Common myeloid progenitor, CD34-positive (primary cell): ENCODE results near the gene TTF1.

Experiments
- CTCF ChIA-PET: fragments of 350-600 bp; sonication (Branson Sonifier 250); formaldehyde crosslinking; loops from one replicate; lab custom pipeline; 2021; ENCODE audit warnings: antibody characterized with exemption; lab: Charles Lee
- POLR2A ChIA-PET: fragments of 350-600 bp; sonication (Branson Sonifier 250); formaldehyde crosslinking; loops from one replicate; lab custom pipeline; 2021; ENCODE audit warnings: antibody characterized with exemption; lab: Charles Lee
- DNase-seq, 3 donors: peaks; one replicate each; pipeline versions ENCODE4 v3.0.0 to v3.0.0-alpha.2; 2013
- H3K27ac ChIP-seq, 2 experiments: 1 replicate in 1 of 2; 2 replicates in 1 of 2; pipeline ENCODE4 v1.7.0; 2013; ENCODE audit warnings: inconsistent platforms in 2 of 2, low read length in 2 of 2, mild to moderate bottlenecking in 2 of 2, low read depth in 1 of 2, moderate library complexity in 1 of 2; ENCODE audit not compliant: severe bottlenecking in 2 of 2, insufficient read depth in 1 of 2, poor library complexity in 1 of 2
- H3K27me3 ChIP-seq, 5 experiments: replicated peaks in 2 of 5; 1 replicate in 3 of 5; 2 replicates in 2 of 5; pipeline versions ENCODE4 v1.6.1 to v1.7.0; 2013; ENCODE audit warnings: low read length in 4 of 5, mild to moderate bottlenecking in 2 of 5, moderate library complexity in 2 of 5, inconsistent platforms in 1 of 5; ENCODE audit not compliant: insufficient read depth in 5 of 5, control insufficient read depth in 4 of 5
- H3K36me3 ChIP-seq, 4 experiments: 1 replicate in 2 of 4; 2 replicates in 2 of 4; pipeline versions ENCODE4 v1.6.1 to v1.7.0; 2013; ENCODE audit warnings: low read length in 3 of 4, control low read depth in 1 of 4, mild to moderate bottlenecking in 1 of 4; ENCODE audit not compliant: control insufficient read depth in 4 of 4, insufficient read depth in 4 of 4
- H3K4me1 ChIP-seq, 4 experiments: 1 replicate in 3 of 4; 2 replicates in 1 of 4; pipeline versions ENCODE4 v1.6.1 to v1.7.1; 2013; ENCODE audit warnings: low read length in 3 of 4, mild to moderate bottlenecking in 3 of 4, control low read depth in 1 of 4, inconsistent platforms in 1 of 4, moderate library complexity in 1 of 4; ENCODE audit not compliant: control insufficient read depth in 4 of 4, insufficient read depth in 4 of 4; ENCODE audit errors: control extremely low read depth in 1 of 4
- H3K4me3 ChIP-seq, 7 experiments: 1 replicate in 4 of 7; 2 replicates in 3 of 7; pipeline versions ENCODE4 v1.5.1 to v1.7.0; 2013; ENCODE audit warnings: mild to moderate bottlenecking in 7 of 7, low read length in 6 of 7, moderate library complexity in 6 of 7, inconsistent platforms in 2 of 7, low read depth in 2 of 7, control low read depth in 1 of 7; ENCODE audit not compliant: insufficient read depth in 4 of 7, control insufficient read depth in 1 of 7; ENCODE audit errors: extremely low read depth in 1 of 7
- H3K9me3 ChIP-seq, 5 experiments: 1 replicate in 4 of 5; 2 replicates in 1 of 5; pipeline versions ENCODE4 v1.6.1 to v1.7.1; 2013; ENCODE audit warnings: low read length in 4 of 5, mild to moderate bottlenecking in 2 of 5, inconsistent platforms in 1 of 5, low read depth in 1 of 5, moderate library complexity in 1 of 5; ENCODE audit not compliant: control insufficient read depth in 4 of 5, insufficient read depth in 2 of 5; ENCODE audit errors: control extremely low read depth in 1 of 5
- WGBS: methylation state at CpG from one replicate; pipeline ENCODE4 v1.1.5; 2013; ENCODE audit not compliant: insufficient coverage; 5-methylcytosine and 5-hydroxymethylcytosine counted together

Gene TTF1

DNA sequence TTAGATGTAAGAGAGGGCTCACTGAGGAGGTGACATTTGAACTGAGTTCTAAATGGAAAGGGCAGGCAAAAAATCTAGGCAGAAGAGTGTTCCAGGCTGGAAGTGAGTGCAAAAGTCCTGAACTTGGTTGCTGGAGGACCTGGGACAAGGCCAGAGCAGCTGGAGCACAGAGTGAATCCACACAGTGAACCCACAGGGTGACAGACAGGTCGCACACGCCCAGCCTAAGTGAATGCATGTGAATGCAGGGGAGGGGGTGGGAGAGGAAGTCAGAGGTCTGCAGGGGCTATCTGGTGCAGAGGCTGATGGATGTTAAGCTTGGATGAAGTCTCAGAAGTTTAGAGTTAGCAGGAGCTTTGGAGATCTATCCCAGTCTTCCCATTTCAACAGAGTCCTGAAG, 556 bp upstream of the TTF1 start:
- Histone ChIP-seq H3K27ac (no peak overlapping the region), H3K36me3 (peaks cover under 1 to 16% (median 6%) of the 10 kb centered on the region in 4 experiments), H3K4me3 (peak overlapping the region in 6 of 7 experiments; percentile 79 to 92 (median 88)), H3K9me3 (no peaks in the 10 kb centered on the region), H3K27me3 (peaks cover 6 to 31% (median 13%) of the 10 kb centered on the region in 5 experiments), H3K4me1 (peaks cover 17 to 55% (median 50%) of the 10 kb centered on the region in 4 experiments)
- WGBS: 93% methylated on average over 2 of the region's 2 CpGs
- CTCF ChIA-PET: interaction anchor here (1.1 kb wide), 1 partner anchor 35 kb away, joined by 4 read pairs; no protein-coding TSS in a partner anchor
- POLR2A ChIA-PET: no interaction called here
- no peak for DNase-seq

DNA sequence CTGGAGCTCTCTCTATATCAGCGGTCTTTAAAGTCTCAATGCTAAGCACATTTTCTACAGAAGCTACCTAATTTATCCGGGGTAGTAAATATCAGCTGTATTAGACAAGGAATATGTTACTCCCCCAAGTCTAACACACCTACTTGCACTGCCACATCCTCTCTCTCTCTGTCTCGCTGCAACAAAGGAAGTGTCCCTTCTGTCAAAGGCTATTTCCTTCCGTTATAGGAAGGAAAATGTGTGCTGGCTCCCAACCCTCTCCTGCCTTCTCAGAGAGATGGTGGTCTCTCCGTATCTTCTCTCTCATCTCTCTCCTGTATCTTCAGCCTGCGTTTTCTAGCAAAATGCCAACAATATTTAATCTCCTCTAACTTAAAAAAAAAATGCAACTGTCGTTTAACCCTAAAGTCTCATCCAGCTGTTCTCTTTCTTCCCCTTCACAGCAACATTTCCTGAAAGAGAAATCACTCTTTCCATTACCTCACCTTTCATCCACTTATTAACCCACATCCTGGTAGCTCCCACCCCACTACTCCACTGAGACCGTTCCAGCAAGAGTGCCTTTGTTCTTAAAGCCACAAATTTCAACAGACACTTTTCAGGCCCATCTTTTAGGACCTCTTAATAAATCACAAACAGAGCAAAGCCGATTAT, 2.3 kb downstream of the TTF1 start:
- H3K27me3 ChIP-seq: peaks cover 0 to 4% (median 3%) of the 10 kb centered on the region in 5 experiments
- H3K36me3 ChIP-seq: peaks cover 11 to 39% (median 21%) of the 10 kb centered on the region in 4 experiments
- no peak overlapping the region for H3K27ac ChIP-seq
- H3K4me1 ChIP-seq: peaks cover 17 to 31% (median 29%) of the 10 kb centered on the region in 4 experiments
- ChIA-PET POLR2A (interaction anchor here (0.6 kb wide), 2 partner anchors 35 to 540 kb away, joined by 3 read pairs; partner anchors contain the start of gene TSC1), CTCF (interaction anchor here (0.6 kb wide), 1 partner anchor 161 kb away, joined by 3 read pairs; no protein-coding TSS in a partner anchor)
- H3K4me3 ChIP-seq: peak overlapping the region in 4 of 7 experiments; percentile 1 to 61 (median 38)
- no peaks in the 10 kb centered on the region for H3K9me3 ChIP-seq
- peak in 2 of 3 donors; percentile 65 to 74 for DNase-seq
- WGBS: 17% methylated on average over 6 of the region's 9 CpGs

DNA sequence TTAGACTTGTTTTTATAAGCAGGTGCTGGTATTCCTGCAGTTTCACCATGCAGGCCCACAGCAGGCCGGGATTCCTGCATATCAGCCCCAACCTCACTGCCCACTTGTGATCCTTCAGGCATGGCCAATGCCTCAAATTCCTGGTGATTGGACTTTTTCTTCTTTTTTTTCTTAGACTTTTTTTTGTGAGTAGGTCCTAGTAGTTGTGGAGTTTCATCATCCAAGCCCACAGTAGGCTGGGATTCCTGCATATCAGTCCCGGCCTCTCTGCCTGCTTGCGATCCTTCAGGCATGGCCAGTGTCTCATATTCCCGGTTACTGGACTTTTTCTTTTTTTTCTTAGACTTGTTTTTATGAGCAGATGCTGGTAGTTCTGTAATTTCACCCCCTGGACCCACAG, 4.8 kb downstream of the TTF1 start:
- no peak overlapping the region for H3K27ac ChIP-seq
- WGBS: 88% methylated on average over 3 of the region's 4 CpGs
- DNase-seq: no peak
- peaks cover 17 to 27% (median 24%) of the 10 kb centered on the region in 4 experiments for H3K4me1 ChIP-seq
- no peaks in the 10 kb centered on the region for H3K27me3 ChIP-seq
- POLR2A ChIA-PET: no interaction called here
- CTCF ChIA-PET: no interaction called here
- H3K9me3 ChIP-seq: no peaks in the 10 kb centered on the region
- H3K4me3 ChIP-seq: no peak overlapping the region
- H3K36me3 ChIP-seq: peaks cover 11 to 57% (median 37%) of the 10 kb centered on the region in 4 experiments

DNA sequence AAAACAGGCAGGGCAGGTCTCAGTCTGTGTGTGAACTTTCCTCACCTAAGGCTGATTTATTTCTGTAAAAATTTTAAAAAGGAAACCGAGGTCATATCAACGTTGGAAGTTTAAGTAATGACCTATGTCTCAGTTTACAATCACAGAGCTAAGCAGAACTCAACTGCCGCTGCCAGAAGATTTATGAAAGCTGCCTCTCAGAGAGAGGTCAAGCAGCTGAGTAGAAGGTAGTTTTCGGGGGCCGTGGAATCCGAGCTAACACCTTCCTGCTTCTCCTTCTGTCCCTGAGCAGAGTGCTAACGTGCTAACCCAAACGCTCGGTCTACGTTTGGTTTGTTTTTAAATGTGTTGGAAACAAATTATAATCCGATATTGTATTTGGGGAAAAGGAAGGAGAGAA, 11.1 kb downstream of the TTF1 start:
- no peak overlapping the region for H3K4me3 ChIP-seq
- H3K27me3 ChIP-seq: no peaks in the 10 kb centered on the region
- WGBS: 100% methylated on average over 6 of the region's 11 CpGs
- H3K9me3 ChIP-seq: no peaks in the 10 kb centered on the region
- CTCF ChIA-PET: no interaction called here
- no peak for DNase-seq
- H3K27ac ChIP-seq: no peak overlapping the region
- no peaks in the 10 kb centered on the region for H3K4me1 ChIP-seq
- H3K36me3 ChIP-seq: peaks cover 14 to 86% (median 58%) of the 10 kb centered on the region in 4 experiments
- POLR2A ChIA-PET: no interaction called here

DNA sequence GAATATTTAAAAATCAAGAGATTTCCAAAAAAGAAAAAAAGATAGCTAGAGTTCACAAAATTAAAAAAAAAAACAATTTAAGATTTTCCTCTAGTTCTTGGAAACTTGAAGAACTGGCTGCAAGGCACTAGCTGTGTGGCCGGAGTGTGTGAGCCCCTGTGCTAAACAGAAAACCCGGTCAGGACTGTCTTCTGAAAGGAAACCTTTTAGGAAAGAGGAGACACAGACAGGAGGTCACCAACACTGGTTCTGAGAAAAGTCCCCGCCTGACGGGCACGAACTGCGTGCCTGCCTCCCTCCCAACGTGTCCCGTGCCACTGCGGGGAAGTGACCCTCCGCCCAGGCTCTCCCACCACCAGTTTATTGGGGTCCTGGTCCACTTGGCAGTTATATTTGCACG, 15.2 kb downstream of the TTF1 start:
- POLR2A ChIA-PET: no interaction called here
- Histone ChIP-seq H3K27ac (no peak overlapping the region), H3K36me3 (peaks cover 28 to 90% (median 64%) of the 10 kb centered on the region in 4 experiments), H3K4me1 (no peaks in the 10 kb centered on the region), H3K27me3 (no peaks in the 10 kb centered on the region), H3K9me3 (no peaks in the 10 kb centered on the region), H3K4me3 (no peak overlapping the region)
- CTCF ChIA-PET: interaction anchor here (1.1 to 1.7 kb wide), 3 partner anchors 10 to 59 kb away, joined by 3 to 6 read pairs (median 3); partner anchors contain the start of gene CFAP77
- no peak for DNase-seq
- 97% methylated on average over 11 of the region's 11 CpGs for WGBS

DNA sequence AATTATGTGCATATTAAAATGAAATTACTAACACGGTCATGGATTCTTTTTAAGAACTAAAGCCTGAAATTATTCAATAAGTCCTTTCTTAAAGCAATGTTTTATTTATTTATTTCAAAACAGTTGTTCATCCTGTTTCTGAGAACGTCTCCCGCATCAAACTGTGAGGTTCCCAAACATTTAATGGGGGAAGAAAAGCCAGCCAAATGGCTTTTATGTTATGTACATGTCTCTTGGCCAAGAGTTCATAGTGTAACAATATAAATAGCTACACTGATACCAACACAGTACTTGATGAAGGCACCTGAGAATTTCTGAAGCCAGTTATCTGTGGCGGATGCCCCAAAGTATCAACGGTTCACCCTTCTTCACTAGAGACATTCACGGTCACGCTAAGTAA, 15.7 kb downstream of the TTF1 start:
- no peak for DNase-seq
- H3K27me3 ChIP-seq: no peaks in the 10 kb centered on the region
- WGBS: 100% methylated on average over 2 of the region's 7 CpGs
- peaks cover 28 to 90% (median 64%) of the 10 kb centered on the region in 4 experiments for H3K36me3 ChIP-seq
- H3K27ac ChIP-seq: no peak overlapping the region
- CTCF ChIA-PET: interaction anchor here (1.1 to 2.5 kb wide), 4 partner anchors 8 to 59 kb away, joined by 3 to 9 read pairs (median 4); partner anchors contain the start of gene CFAP77
- H3K4me3 ChIP-seq: no peak overlapping the region
- POLR2A ChIA-PET: no interaction called here
- H3K4me1 ChIP-seq: no peaks in the 10 kb centered on the region
- H3K9me3 ChIP-seq: no peaks in the 10 kb centered on the region

DNA sequence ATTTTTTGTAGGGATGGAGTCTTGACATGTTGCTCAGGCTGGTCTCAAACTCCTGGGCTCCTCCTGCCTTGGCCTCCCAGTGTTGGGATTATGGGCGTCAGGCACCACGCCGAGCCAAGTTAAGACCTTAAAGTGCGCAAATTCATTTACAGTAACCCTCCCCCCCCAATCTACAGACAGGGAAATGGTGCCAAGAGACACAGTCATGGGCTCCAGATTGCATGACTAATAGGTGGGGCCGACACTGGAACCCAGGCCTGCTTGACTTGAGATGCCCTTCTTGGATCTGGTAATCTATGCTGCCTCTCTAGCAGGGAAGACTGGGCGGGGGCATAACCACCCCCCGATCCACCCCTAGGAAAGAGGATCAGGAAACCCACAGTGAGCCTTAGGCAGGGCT, 19.5 kb downstream of the TTF1 start:
- no peak overlapping the region for H3K4me3 ChIP-seq
- DNase-seq: no peak
- 100% methylated on average over 2 of the region's 7 CpGs for WGBS
- CTCF ChIA-PET: interaction anchor here (1.6 kb wide), 1 partner anchor 36 kb away, joined by 4 read pairs; no protein-coding TSS in a partner anchor
- H3K36me3 ChIP-seq: peaks cover 25 to 76% (median 56%) of the 10 kb centered on the region in 4 experiments
- no peaks in the 10 kb centered on the region for H3K9me3 ChIP-seq
- POLR2A ChIA-PET: no interaction called here
- H3K4me1 ChIP-seq: peaks cover 13 to 23% (median 20%) of the 10 kb centered on the region in 4 experiments
- no peak overlapping the region for H3K27ac ChIP-seq
- H3K27me3 ChIP-seq: no peaks in the 10 kb centered on the region
